SK-N-SH treated with all-trans-retinoic acid at 6 μM for 48 hours (cell line): Measurements from ENCODE around the gene ERP27.

Experiments used
- ATAC-seq: fragments of 200-7000 bp; cut with Tn5 transposase; 3 replicates; pipeline ENCODE4 v1.9.1; 2020; ENCODE audit warnings: mild to moderate bottlenecking, moderate library complexity
- ARNTL ChIP-seq: fragments of 450-650 bp; formaldehyde crosslinking; IDR thresholded peaks from 2 replicates; pipeline ENCODE4 v1.5.0; 2020; ENCODE audit warnings: low read depth, mild to moderate bottlenecking, moderate library complexity, borderline replicate concordance
- BACH2 ChIP-seq: fragments of 250-450 bp; sonication (Bioruptor Pico); IDR thresholded peaks from 2 replicates; pipeline ENCODE4 v1.9.0; 2021; ENCODE audit warnings: mild to moderate bottlenecking, borderline replicate concordance
- CSDC2 ChIP-seq: fragments of 250-450 bp; sonication (Bioruptor Pico); IDR thresholded peaks from 2 replicates; pipeline ENCODE4 v1.5.0; 2020; ENCODE audit warnings: mild to moderate bottlenecking, moderate library complexity
- ESRRG ChIP-seq: fragments of 250-450 bp; sonication (Bioruptor Pico); IDR thresholded peaks from 2 replicates; pipeline ENCODE4 v1.6.1; 2021; ENCODE audit warnings: mild to moderate bottlenecking
- GLIS3 ChIP-seq: fragments of 250-450 bp; sonication (Bioruptor Pico); IDR thresholded peaks from 2 replicates; pipeline ENCODE4 v1.5.0; 2020; ENCODE audit warnings: mild to moderate bottlenecking, moderate library complexity
- ISL1 ChIP-seq: fragments of 250-450 bp; sonication (Bioruptor Pico); IDR thresholded peaks from 2 replicates; pipeline ENCODE4 v2.1.2; 2022; ENCODE audit warnings: mild to moderate bottlenecking, moderate library complexity
- PPARA ChIP-seq: fragments of 250-450 bp; sonication (Bioruptor Pico); IDR thresholded peaks from 2 replicates; pipeline ENCODE4 v1.5.0; 2020; ENCODE audit warnings: mild to moderate bottlenecking, borderline replicate concordance
- TCF4 ChIP-seq: fragments of 250-450 bp; sonication (Bioruptor Pico); IDR thresholded peaks from 2 replicates; pipeline ENCODE4 v1.8.0; 2021; ENCODE audit warnings: mild to moderate bottlenecking, moderate library complexity, borderline replicate concordance
- ZFP3 ChIP-seq: fragments of 250-450 bp; sonication (Bioruptor Pico); IDR thresholded peaks from 2 replicates; pipeline ENCODE4 v1.5.0; 2020; ENCODE audit warnings: mild to moderate bottlenecking, moderate library complexity
- ZFP30 ChIP-seq: fragments of 450-650 bp; formaldehyde crosslinking; IDR thresholded peaks from 2 replicates; pipeline ENCODE4 v1.5.0; 2022; ENCODE audit warnings: mild to moderate bottlenecking, moderate library complexity
- ZNF565 ChIP-seq: fragments of 450-650 bp; formaldehyde crosslinking; conservative IDR thresholded peaks from 2 replicates; pipeline ENCODE4 v1.5.0; 2020; ENCODE audit warnings: low read depth, mild to moderate bottlenecking, moderate library complexity
- ZNF70 ChIP-seq: fragments of 450-650 bp; formaldehyde crosslinking; IDR thresholded peaks from 2 replicates; pipeline ENCODE4 v1.5.0; 2020; ENCODE audit warnings: mild to moderate bottlenecking, moderate library complexity
- ZNF8 ChIP-seq: fragments of 450-650 bp; formaldehyde crosslinking; IDR thresholded peaks from 2 replicates; pipeline ENCODE4 v1.5.0; 2020; ENCODE audit warnings: mild to moderate bottlenecking, moderate library complexity
- TF ChIP-seq, protein P1 (sequence below): fragments of 250-450 bp; sonication (Bioruptor Pico); IDR thresholded peaks from 2 replicates; pipeline ENCODE4 v1.5.1; 2021; ENCODE audit warnings: mild to moderate bottlenecking, moderate library complexity
- TF ChIP-seq, protein P2 (sequence below): fragments of 250-450 bp; sonication (Bioruptor Pico); IDR thresholded peaks from 2 replicates; pipeline ENCODE4 v1.8.0; 2020; ENCODE audit warnings: mild to moderate bottlenecking, moderate library complexity, borderline replicate concordance
- TF ChIP-seq, protein P3 (sequence below): fragments of 250-450 bp; sonication (Bioruptor Pico); IDR thresholded peaks from 2 replicates; pipeline ENCODE4 v1.5.0; 2020; ENCODE audit warnings: mild to moderate bottlenecking, moderate library complexity
- TF ChIP-seq, protein P4 (sequence below): fragments of 250-450 bp; sonication (Bioruptor Pico); IDR thresholded peaks from 2 replicates; pipeline ENCODE4 v1.8.0; 2021; ENCODE audit warnings: low read depth, mild to moderate bottlenecking, moderate library complexity, borderline replicate concordance
- TF ChIP-seq, protein P5 (sequence below): fragments of 250-450 bp; sonication (Bioruptor Pico); IDR thresholded peaks from 2 replicates; pipeline ENCODE4 v1.5.1; 2020; ENCODE audit warnings: low read depth, mild to moderate bottlenecking, moderate library complexity

Gene ERP27

DNA sequence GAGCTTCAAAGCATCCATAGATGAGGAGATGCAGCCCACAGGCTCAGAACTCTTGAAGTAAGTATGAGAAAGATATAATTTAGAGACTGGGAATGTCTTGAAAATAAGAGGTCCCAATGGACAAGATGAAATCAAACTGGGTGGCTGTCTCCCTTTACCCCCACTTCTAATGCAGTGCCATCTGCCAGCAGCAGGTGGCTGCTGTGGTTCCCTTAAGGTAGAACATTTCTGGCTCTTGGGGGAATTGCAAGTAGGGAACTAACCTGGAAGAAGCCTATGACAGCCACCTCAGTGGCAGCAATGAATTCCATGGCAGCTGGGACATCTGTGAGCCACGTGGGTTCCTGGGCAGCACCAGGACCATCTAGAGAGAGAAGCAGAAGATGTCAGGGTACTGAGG is 648 bp downstream of the ERP27 start:
- ATAC-seq: peak; percentile 31; the same call in 2 of the 3 replicates
- TF ChIP-seq, protein P1, sequence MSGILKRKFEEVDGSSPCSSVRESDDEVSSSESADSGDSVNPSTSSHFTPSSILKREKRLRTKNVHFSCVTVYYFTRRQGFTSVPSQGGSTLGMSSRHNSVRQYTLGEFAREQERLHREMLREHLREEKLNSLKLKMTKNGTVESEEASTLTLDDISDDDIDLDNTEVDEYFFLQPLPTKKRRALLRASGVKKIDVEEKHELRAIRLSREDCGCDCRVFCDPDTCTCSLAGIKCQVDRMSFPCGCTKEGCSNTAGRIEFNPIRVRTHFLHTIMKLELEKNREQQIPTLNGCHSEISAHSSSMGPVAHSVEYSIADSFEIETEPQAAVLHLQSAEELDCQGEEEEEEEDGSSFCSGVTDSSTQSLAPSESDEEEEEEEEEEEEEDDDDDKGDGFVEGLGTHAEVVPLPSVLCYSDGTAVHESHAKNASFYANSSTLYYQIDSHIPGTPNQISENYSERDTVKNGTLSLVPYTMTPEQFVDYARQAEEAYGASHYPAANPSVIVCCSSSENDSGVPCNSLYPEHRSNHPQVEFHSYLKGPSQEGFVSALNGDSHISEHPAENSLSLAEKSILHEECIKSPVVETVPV: no peak
- no peak for TF ChIP-seq ARNTL (CRISPR knock-in tag)
- TF ChIP-seq TCF4 (CRISPR knock-in tag): no peak
- no peak for TF ChIP-seq ZNF8 (CRISPR knock-in tag)
- TF ChIP-seq, protein P2, sequence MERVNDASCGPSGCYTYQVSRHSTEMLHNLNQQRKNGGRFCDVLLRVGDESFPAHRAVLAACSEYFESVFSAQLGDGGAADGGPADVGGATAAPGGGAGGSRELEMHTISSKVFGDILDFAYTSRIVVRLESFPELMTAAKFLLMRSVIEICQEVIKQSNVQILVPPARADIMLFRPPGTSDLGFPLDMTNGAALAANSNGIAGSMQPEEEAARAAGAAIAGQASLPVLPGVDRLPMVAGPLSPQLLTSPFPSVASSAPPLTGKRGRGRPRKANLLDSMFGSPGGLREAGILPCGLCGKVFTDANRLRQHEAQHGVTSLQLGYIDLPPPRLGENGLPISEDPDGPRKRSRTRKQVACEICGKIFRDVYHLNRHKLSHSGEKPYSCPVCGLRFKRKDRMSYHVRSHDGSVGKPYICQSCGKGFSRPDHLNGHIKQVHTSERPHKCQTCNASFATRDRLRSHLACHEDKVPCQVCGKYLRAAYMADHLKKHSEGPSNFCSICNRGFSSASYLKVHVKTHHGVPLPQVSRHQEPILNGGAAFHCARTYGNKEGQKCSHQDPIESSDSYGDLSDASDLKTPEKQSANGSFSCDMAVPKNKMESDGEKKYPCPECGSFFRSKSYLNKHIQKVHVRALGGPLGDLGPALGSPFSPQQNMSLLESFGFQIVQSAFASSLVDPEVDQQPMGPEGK: no peak
- TF ChIP-seq PPARA: no peak
- TF ChIP-seq, protein P3, sequence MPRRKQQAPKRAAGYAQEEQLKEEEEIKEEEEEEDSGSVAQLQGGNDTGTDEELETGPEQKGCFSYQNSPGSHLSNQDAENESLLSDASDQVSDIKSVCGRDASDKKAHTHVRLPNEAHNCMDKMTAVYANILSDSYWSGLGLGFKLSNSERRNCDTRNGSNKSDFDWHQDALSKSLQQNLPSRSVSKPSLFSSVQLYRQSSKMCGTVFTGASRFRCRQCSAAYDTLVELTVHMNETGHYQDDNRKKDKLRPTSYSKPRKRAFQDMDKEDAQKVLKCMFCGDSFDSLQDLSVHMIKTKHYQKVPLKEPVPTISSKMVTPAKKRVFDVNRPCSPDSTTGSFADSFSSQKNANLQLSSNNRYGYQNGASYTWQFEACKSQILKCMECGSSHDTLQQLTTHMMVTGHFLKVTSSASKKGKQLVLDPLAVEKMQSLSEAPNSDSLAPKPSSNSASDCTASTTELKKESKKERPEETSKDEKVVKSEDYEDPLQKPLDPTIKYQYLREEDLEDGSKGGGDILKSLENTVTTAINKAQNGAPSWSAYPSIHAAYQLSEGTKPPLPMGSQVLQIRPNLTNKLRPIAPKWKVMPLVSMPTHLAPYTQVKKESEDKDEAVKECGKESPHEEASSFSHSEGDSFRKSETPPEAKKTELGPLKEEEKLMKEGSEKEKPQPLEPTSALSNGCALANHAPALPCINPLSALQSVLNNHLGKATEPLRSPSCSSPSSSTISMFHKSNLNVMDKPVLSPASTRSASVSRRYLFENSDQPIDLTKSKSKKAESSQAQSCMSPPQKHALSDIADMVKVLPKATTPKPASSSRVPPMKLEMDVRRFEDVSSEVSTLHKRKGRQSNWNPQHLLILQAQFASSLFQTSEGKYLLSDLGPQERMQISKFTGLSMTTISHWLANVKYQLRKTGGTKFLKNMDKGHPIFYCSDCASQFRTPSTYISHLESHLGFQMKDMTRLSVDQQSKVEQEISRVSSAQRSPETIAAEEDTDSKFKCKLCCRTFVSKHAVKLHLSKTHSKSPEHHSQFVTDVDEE (CRISPR knock-in tag): no peak
- no peak for TF ChIP-seq GLIS3 (CRISPR knock-in tag)
- no peak for TF ChIP-seq ZFP30
- no peak for TF ChIP-seq ISL1 (CRISPR knock-in tag)
- TF ChIP-seq, all 23 proteins: peak for 0

DNA sequence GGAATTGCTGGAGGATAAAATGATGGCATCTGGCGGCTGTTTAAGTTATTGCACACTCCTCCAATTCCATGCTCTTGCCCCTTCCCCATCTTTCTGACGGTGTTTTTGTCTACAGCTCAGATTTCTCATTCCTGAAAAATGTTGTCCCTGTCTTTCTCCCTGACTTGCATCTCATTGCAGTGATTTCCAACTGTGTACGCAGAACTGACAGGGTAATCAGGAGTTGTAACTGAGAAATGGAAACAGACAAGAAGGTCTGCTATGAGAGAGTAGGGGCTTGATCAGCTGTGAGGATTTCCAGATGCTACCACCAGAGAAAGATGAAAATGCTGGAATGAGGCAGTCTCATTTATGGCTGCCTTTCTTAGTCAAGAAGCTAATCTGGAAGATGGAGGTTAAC is 1.3 kb downstream of the ERP27 start:
- TF ChIP-seq ZNF8 (CRISPR knock-in tag) (no peak), ZNF70 (no peak), PPARA (no peak), ZFP3 (CRISPR knock-in tag) (no peak), ARNTL (CRISPR knock-in tag) (no peak), CSDC2 (CRISPR knock-in tag) (no peak), ZNF565 (CRISPR knock-in tag) (no peak), BACH2 (no peak), ZFP30 (no peak), ISL1 (CRISPR knock-in tag) (no peak), ESRRG (CRISPR knock-in tag) (no peak)
- TF ChIP-seq, protein P4, sequence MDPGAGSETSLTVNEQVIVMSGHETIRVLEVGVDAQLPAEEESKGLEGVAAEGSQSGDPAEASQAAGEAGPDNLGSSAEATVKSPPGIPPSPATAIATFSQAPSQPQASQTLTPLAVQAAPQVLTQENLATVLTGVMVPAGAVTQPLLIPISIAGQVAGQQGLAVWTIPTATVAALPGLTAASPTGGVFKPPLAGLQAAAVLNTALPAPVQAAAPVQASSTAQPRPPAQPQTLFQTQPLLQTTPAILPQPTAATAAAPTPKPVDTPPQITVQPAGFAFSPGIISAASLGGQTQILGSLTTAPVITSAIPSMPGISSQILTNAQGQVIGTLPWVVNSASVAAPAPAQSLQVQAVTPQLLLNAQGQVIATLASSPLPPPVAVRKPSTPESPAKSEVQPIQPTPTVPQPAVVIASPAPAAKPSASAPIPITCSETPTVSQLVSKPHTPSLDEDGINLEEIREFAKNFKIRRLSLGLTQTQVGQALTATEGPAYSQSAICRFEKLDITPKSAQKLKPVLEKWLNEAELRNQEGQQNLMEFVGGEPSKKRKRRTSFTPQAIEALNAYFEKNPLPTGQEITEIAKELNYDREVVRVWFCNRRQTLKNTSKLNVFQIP (CRISPR knock-in tag): no peak
- TF ChIP-seq, protein P5, sequence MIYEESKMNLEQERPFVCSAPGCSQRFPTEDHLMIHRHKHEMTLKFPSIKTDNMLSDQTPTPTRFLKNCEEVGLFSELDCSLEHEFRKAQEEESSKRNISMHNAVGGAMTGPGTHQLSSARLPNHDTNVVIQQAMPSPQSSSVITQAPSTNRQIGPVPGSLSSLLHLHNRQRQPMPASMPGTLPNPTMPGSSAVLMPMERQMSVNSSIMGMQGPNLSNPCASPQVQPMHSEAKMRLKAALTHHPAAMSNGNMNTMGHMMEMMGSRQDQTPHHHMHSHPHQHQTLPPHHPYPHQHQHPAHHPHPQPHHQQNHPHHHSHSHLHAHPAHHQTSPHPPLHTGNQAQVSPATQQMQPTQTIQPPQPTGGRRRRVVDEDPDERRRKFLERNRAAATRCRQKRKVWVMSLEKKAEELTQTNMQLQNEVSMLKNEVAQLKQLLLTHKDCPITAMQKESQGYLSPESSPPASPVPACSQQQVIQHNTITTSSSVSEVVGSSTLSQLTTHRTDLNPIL (CRISPR knock-in tag): no peak
- TF ChIP-seq, protein P3 (CRISPR knock-in tag): no peak
- TF ChIP-seq, protein P1: no peak
- ATAC-seq: peak; percentile 21; the same call in 1 of the 3 replicates
